Stomach (tissue), 4 donors: ENCODE data around the gene PLCG2.

Experiments
- EP300 ChIP-seq: sonication (generic); formaldehyde crosslinking; IDR thresholded peaks from one replicate; pipeline ENCODE4 v1.6.1; 2017; ENCODE audit warnings: antibody characterized with exemption
- POLR2A ChIP-seq, 4 donors: fragments of 450-650 bp; IDR thresholded peaks; one replicate each; pipeline ENCODE4 v1.6.1; 2016; ENCODE audit warnings: antibody characterized with exemption in 4 of 4, control low read depth in 2 of 4, mild to moderate bottlenecking in 1 of 4, moderate library complexity in 1 of 4
- POLR2AphosphoS5 ChIP-seq, 3 donors: sonication (generic); formaldehyde crosslinking; IDR thresholded peaks; one replicate each; pipeline ENCODE4 v1.6.1; 2016; ENCODE audit warnings: antibody characterized with exemption in 3 of 3
- TF ChIP-seq, protein P1 (sequence below), 7 experiments: fragments of 450-650 bp in 4 of 7; fragments of 200-600 bp in 3 of 7; sonication (generic) in 3 of 7; IDR thresholded peaks; one replicate each; pipeline ENCODE4 v1.5.1; 2016 to 2019; ENCODE audit warnings: antibody characterized with exemption in 7 of 7, control low read depth in 2 of 7, mild to moderate bottlenecking in 1 of 7

DNA sequence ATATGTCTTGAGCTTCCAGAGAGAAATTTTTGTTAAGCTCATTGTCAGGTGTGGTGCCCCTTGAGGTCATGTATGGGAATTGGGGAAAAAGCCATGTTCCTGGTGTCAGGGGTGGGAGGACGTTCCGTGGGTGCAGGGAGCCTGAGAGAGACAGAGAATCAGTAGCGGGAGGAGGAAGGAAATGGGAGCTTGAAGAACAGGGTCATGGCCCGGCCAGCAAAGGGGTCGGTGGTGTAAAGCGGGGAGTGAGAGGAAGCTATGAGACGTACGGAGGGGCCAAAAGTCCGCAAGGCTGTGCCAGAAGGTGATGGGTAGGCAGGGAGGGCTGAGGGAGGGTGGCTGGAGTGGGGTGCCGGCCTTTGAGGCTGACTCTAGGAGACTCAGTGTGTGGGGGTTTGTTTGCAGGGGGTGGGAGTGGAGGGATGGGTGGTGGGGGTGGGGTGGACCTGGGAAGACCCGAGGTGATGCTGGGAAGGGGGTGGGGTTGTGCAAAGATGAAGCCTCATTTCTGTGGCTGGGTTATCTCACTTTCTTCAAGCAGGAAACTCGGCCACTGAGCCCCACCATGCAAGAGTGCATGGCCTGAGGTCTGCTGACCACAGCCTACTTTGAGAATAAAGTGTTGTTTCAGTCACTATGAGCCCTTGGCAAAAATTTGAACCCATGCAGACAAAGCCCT, 63.6 kb downstream of the PLCG2 start:
- TF ChIP-seq, protein P1, sequence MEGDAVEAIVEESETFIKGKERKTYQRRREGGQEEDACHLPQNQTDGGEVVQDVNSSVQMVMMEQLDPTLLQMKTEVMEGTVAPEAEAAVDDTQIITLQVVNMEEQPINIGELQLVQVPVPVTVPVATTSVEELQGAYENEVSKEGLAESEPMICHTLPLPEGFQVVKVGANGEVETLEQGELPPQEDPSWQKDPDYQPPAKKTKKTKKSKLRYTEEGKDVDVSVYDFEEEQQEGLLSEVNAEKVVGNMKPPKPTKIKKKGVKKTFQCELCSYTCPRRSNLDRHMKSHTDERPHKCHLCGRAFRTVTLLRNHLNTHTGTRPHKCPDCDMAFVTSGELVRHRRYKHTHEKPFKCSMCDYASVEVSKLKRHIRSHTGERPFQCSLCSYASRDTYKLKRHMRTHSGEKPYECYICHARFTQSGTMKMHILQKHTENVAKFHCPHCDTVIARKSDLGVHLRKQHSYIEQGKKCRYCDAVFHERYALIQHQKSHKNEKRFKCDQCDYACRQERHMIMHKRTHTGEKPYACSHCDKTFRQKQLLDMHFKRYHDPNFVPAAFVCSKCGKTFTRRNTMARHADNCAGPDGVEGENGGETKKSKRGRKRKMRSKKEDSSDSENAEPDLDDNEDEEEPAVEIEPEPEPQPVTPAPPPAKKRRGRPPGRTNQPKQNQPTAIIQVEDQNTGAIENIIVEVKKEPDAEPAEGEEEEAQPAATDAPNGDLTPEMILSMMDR (IDR thresholded peaks at IDR 0.05): no peak
- no peak for TF ChIP-seq POLR2AphosphoS5 (IDR thresholded peaks at IDR 0.05)
- no peak for TF ChIP-seq POLR2A (IDR thresholded peaks at IDR 0.05)
- TF ChIP-seq EP300: no peak
